Keratinocyte (primary cell): Measurements from ENCODE around the gene TMEM86A.

Source experiments
- CTCF ChIP-seq, 3 experiments: IDR thresholded peaks in 1 of 3; conservative IDR thresholded peaks in 1 of 3; optimal IDR thresholded peaks in 1 of 3; 2 replicates in 2 of 3; 3 replicates in 1 of 3; pipeline versions ENCODE3 to v1.5.1; 2011; ENCODE audit warnings: low read length in 3 of 3, mild to moderate bottlenecking in 3 of 3, moderate library complexity in 2 of 3, control low read depth in 1 of 3, inconsistent platforms in 1 of 3; ENCODE audit not compliant: insufficient read depth in 2 of 3; ENCODE audit errors: extremely low read depth in 1 of 3
- EZH2 ChIP-seq: IDR thresholded peaks from one replicate; pipeline ENCODE4 v1.6.1; 2012; ENCODE audit warnings: inconsistent platforms, mild to moderate bottlenecking, low read length, moderate library complexity

GRCh38 chr11:18704045-18704645 lies 5.6 kb downstream of the TMEM86A start:
- no peak for TF ChIP-seq CTCF (optimal IDR thresholded peaks at IDR 0.05 in 1 of 3, IDR thresholded peaks at IDR 0.05 in 1 of 3, conservative IDR thresholded peaks at IDR 0.05 in 1 of 3; ENCODE audit: extremely low read depth in 1 of 3, insufficient read depth in 2 of 3, low read length in 3 of 3)
- no peak for TF ChIP-seq EZH2
